Measurements from ENCODE around the gene TPM3.

DNA sequence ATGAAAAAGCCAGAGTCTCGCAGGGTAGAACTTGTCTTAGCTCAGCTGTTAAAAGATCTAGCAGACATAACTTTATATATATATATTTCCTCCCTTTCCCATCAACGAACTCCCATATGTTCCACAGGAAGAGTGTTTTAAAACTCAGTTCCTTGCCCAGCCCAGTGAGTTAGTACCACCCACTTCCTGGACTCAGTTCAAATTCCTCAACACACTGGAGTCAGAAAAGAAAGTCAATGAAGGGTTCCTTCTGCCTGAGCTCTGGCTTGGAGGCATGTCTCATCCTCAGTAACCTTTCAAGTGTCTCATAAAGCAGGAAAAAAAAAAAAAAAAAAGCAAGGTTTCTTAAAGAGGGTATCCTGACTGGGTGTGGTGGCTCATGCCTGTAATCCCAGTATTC is 15.6 kb downstream of the TPM3 start:
- TF ChIP-seq, protein P1, sequence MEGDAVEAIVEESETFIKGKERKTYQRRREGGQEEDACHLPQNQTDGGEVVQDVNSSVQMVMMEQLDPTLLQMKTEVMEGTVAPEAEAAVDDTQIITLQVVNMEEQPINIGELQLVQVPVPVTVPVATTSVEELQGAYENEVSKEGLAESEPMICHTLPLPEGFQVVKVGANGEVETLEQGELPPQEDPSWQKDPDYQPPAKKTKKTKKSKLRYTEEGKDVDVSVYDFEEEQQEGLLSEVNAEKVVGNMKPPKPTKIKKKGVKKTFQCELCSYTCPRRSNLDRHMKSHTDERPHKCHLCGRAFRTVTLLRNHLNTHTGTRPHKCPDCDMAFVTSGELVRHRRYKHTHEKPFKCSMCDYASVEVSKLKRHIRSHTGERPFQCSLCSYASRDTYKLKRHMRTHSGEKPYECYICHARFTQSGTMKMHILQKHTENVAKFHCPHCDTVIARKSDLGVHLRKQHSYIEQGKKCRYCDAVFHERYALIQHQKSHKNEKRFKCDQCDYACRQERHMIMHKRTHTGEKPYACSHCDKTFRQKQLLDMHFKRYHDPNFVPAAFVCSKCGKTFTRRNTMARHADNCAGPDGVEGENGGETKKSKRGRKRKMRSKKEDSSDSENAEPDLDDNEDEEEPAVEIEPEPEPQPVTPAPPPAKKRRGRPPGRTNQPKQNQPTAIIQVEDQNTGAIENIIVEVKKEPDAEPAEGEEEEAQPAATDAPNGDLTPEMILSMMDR (IDR thresholded peaks at IDR 0.05): no peak
- no peak for TF ChIP-seq POLR2A (IDR thresholded peaks at IDR 0.05)
